GM21526 (cell line): Measurements from ENCODE around the gene CIITA.

Experiments used
- ATAC-seq: cut with Tn5 transposase; IDR thresholded peaks from one replicate; pipeline ENCODE4 v1.9.1; 2021; ENCODE audit warnings: moderate library complexity; ENCODE audit not compliant: unreplicated experiment, low FRiP score

The CIITA gene

GRCh38 chr16:10849736-10850477 lies 27.1 kb upstream of the CIITA start:
- ATAC-seq, result no peak

- no peak for ATAC-seq
Measured at GRCh38 chr16:10850478-10850850, 26.5 kb upstream of the CIITA start.

GRCh38 chr16:10851512-10851911 lies 25.5 kb upstream of the CIITA start:
- ATAC-seq, result no peak

GRCh38 chr16:10852286-10852685 lies 24.7 kb upstream of the CIITA start:
- no peak for ATAC-seq

- no peak for ATAC-seq
Measured at GRCh38 chr16:10852948-10853347, 24.1 kb upstream of the CIITA start.

- ATAC-seq, result no peak
Measured at GRCh38 chr16:10856042-10856441, 21.0 kb upstream of the CIITA start.

- ATAC-seq, result no peak
Measured at GRCh38 chr16:10858203-10858602, 18.8 kb upstream of the CIITA start.

GRCh38 chr16:10859020-10859419 lies 18.0 kb upstream of the CIITA start:
- ATAC-seq, result no peak

- no peak for ATAC-seq
Measured at GRCh38 chr16:10859658-10860057, 17.3 kb upstream of the CIITA start.

- ATAC-seq, result no peak
Measured at GRCh38 chr16:10862438-10862837, 14.6 kb upstream of the CIITA start.

- no peak for ATAC-seq
Measured at GRCh38 chr16:10865991-10866966, 10.7 kb upstream of the CIITA start.

GRCh38 chr16:10867199-10867598 lies 9.8 kb upstream of the CIITA start:
- no peak for ATAC-seq

GRCh38 chr16:10868104-10868595 lies 8.9 kb upstream of the CIITA start:
- ATAC-seq, result no peak

GRCh38 chr16:10868596-10869469 lies 8.2 kb upstream of the CIITA start:
- peak; percentile 51 for ATAC-seq

GRCh38 chr16:10870137-10870776 lies 6.7 kb upstream of the CIITA start:
- ATAC-seq, result no peak

- peak; percentile 2 for ATAC-seq
Measured at GRCh38 chr16:10870808-10871156, 6.2 kb upstream of the CIITA start.

- peak; percentile 51 for ATAC-seq
Measured at GRCh38 chr16:10871157-10871991, 5.6 kb upstream of the CIITA start.

GRCh38 chr16:10876315-10876714 lies 687 bp upstream of the CIITA start:
- ATAC-seq, result no peak

GRCh38 chr16:10877472-10877946 lies 507 bp downstream of the CIITA start:
- ATAC-seq, result no peak
